Stimulated activated CD8-positive, alpha-beta memory T cell treated with anti-CD3 and anti-CD28 coated beads, Interleukin-2, amount 100 ng/mL, for 1 hour (primary cell): Measurements from ENCODE around the gene FNDC1.
"Not testable (repeated sequence)": the region's sequence is repeated elsewhere in the genome, so short reads cannot be mapped to it uniquely, and the experiment has no call there.

ENCODE experiments used
- DNase-seq, 2 donors: peaks; one replicate each; pipeline ENCODE4 v3.0.0-alpha.2; 2020; ENCODE audit warnings: low read depth in 2 of 2

FNDC1 gene

GRCh38 chr6:159169193-159169555, at the start of gene FNDC1:
Gene FNDC1, plus strand, starts transcription at chr6:159169400. Its CDS starts 197 bp downstream, at chr6:159169597.
- DNase-seq = no peak

- DNase-seq = no peak
Measured at GRCh38 chr6:159119791-159120190, 49.4 kb upstream of the FNDC1 start.

GRCh38 chr6:159121486-159121885, 47.7 kb upstream of the FNDC1 start:
- DNase-seq = no peak

- DNase-seq = no peak
Measured at GRCh38 chr6:159122453-159122852, 46.7 kb upstream of the FNDC1 start.

- DNase-seq = not testable (repeated sequence)
Measured at GRCh38 chr6:159123831-159124230, 45.4 kb upstream of the FNDC1 start.

- DNase-seq = no peak
Measured at GRCh38 chr6:159125014-159125609, 44.1 kb upstream of the FNDC1 start.

GRCh38 chr6:159125951-159126352, 43.2 kb upstream of the FNDC1 start:
- no peak for DNase-seq

- DNase-seq = no peak
Measured at GRCh38 chr6:159126590-159126989, 42.6 kb upstream of the FNDC1 start.

GRCh38 chr6:159127701-159128100, 41.5 kb upstream of the FNDC1 start:
- DNase-seq = no peak

GRCh38 chr6:159128978-159129377, 40.2 kb upstream of the FNDC1 start:
- no peak for DNase-seq

- no peak for DNase-seq
Measured at GRCh38 chr6:159130846-159131245, 38.4 kb upstream of the FNDC1 start.

- no peak for DNase-seq
Measured at GRCh38 chr6:159131709-159132108, 37.5 kb upstream of the FNDC1 start.

- DNase-seq = no peak
Measured at GRCh38 chr6:159132664-159133063, 36.5 kb upstream of the FNDC1 start.

- DNase-seq = peak; percentile 44 to 56
Measured at GRCh38 chr6:159134701-159135364, 34.4 kb upstream of the FNDC1 start.

GRCh38 chr6:159137676-159138075, 31.5 kb upstream of the FNDC1 start:
- DNase-seq = no peak

GRCh38 chr6:159142531-159142930, 26.7 kb upstream of the FNDC1 start:
- no peak for DNase-seq

- DNase-seq = no peak
Measured at GRCh38 chr6:159148641-159149040, 20.6 kb upstream of the FNDC1 start.

- no peak for DNase-seq
Measured at GRCh38 chr6:159149641-159150040, 19.6 kb upstream of the FNDC1 start.

GRCh38 chr6:159151266-159151855, 17.8 kb upstream of the FNDC1 start:
- DNase-seq = peak in 1 of 2 donors; percentile 4

- DNase-seq = no peak
Measured at GRCh38 chr6:159152041-159152440, 17.2 kb upstream of the FNDC1 start.

- no peak for DNase-seq
Measured at GRCh38 chr6:159152782-159153181, 16.4 kb upstream of the FNDC1 start.

GRCh38 chr6:159155679-159156078, 13.5 kb upstream of the FNDC1 start:
- DNase-seq = no peak

GRCh38 chr6:159156089-159156488, 13.1 kb upstream of the FNDC1 start:
- no peak for DNase-seq
